Mucosa of descending colon (tissue), 3 donors: Measurements from ENCODE around the gene GYS2. TPM values are rescaled to one million over a fixed set of nuclear protein-coding genes. Genes with fewer than 3 reads are reported as not detected.

Experiments used
- ATAC-seq: fragments of 200-7000 bp; cut with Tn5 transposase; one replicate; pipeline ENCODE4 v1.9.1; 2020; ENCODE audit warnings: mild to moderate bottlenecking, moderate library complexity
- DNase-seq, 3 donors: peaks; one replicate each; pipeline ENCODE4 v3.0.0-alpha.2; 2020
- H3K36me3 ChIP-seq: fragments of 200-600 bp; one replicate; pipeline ENCODE4 v1.8.0; 2021; ENCODE audit warnings: low read depth, mild to moderate bottlenecking
- H3K4me1 ChIP-seq: fragments of 200-600 bp; one replicate; pipeline ENCODE4 v1.8.0; 2021; ENCODE audit warnings: low read depth, mild to moderate bottlenecking
- H3K4me3 ChIP-seq: fragments of 200-600 bp; one replicate; pipeline ENCODE4 v1.8.0; 2021; ENCODE audit warnings: mild to moderate bottlenecking
- H3K9me3 ChIP-seq: fragments of 200-600 bp; one replicate; pipeline ENCODE4 v1.8.0; 2021; ENCODE audit warnings: mild to moderate bottlenecking
- intact Hi-C, 2 donors: fragments of 100-400 bp; cut with DNase I in 1 of 2; cut with micrococcal nuclease in 1 of 2; formaldehyde crosslinking; loops; one replicate each; pipeline versions ENCODE4 v1.11.0 to v1.11.1; 2022; cut with DNase I, micrococcal nuclease
- total RNA-seq, 3 donors: library from RNA; stranded (reverse); fragmentation: NEBNext Ultra II Directional in 2 of 3; extraction: Animal tissue kit (Norgen Biotek cat#: 25700) in 2 of 3; gene quantifications; one replicate each; pipeline versions ENCODE4 v1.2.1 to v1.2.4, GENCODE V29; 2021 to 2023
- TF ChIP-seq, protein P1 (sequence below): fragments of 200-600 bp; IDR thresholded peaks from one replicate; pipeline ENCODE4 v1.8.0; 2022; ENCODE audit warnings: antibody characterized with exemption, mild to moderate bottlenecking
- donor health status: DM: no; HTN: no; CAD: no; lungs with moderate emphysema.
- donor health status: DM: no; HTN: no; CAD: no.
- donor health status: DM: no; HTN: yes; CAD: no.

The GYS2 gene
- total RNA-seq, 3 donors from 2014 or later, result not detected

DNA sequence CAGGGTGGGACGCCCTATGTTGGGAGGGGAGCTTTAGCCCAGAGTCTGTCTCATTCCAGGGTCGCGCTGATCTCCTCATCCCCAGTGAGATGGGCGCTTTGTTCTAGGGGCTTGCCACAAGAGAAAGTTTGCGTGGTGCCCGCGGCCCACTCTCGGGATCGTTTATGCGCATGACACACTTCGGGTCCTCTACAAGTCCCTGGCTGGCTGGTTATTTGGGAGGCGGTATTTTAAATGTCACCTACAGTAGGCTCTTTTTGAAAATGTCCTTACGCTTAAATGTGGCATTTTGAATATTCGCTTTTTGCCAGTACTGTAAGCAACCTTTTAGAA is 102.5 kb downstream of the GYS2 start:
- H3K4me3 ChIP-seq, result peak overlapping the region; percentile 81
- H3K36me3 ChIP-seq, result no peaks in the 10 kb centered on the region
- intact Hi-C loops, result no loop called here
- TF ChIP-seq, protein P1, sequence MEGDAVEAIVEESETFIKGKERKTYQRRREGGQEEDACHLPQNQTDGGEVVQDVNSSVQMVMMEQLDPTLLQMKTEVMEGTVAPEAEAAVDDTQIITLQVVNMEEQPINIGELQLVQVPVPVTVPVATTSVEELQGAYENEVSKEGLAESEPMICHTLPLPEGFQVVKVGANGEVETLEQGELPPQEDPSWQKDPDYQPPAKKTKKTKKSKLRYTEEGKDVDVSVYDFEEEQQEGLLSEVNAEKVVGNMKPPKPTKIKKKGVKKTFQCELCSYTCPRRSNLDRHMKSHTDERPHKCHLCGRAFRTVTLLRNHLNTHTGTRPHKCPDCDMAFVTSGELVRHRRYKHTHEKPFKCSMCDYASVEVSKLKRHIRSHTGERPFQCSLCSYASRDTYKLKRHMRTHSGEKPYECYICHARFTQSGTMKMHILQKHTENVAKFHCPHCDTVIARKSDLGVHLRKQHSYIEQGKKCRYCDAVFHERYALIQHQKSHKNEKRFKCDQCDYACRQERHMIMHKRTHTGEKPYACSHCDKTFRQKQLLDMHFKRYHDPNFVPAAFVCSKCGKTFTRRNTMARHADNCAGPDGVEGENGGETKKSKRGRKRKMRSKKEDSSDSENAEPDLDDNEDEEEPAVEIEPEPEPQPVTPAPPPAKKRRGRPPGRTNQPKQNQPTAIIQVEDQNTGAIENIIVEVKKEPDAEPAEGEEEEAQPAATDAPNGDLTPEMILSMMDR, result no peak
- H3K9me3 ChIP-seq, result no peaks in the 10 kb centered on the region
- ATAC-seq (peak; percentile 22), DNase-seq (no peak)
- H3K4me1 ChIP-seq, result peaks cover 15% of the 10 kb centered on the region

DNA sequence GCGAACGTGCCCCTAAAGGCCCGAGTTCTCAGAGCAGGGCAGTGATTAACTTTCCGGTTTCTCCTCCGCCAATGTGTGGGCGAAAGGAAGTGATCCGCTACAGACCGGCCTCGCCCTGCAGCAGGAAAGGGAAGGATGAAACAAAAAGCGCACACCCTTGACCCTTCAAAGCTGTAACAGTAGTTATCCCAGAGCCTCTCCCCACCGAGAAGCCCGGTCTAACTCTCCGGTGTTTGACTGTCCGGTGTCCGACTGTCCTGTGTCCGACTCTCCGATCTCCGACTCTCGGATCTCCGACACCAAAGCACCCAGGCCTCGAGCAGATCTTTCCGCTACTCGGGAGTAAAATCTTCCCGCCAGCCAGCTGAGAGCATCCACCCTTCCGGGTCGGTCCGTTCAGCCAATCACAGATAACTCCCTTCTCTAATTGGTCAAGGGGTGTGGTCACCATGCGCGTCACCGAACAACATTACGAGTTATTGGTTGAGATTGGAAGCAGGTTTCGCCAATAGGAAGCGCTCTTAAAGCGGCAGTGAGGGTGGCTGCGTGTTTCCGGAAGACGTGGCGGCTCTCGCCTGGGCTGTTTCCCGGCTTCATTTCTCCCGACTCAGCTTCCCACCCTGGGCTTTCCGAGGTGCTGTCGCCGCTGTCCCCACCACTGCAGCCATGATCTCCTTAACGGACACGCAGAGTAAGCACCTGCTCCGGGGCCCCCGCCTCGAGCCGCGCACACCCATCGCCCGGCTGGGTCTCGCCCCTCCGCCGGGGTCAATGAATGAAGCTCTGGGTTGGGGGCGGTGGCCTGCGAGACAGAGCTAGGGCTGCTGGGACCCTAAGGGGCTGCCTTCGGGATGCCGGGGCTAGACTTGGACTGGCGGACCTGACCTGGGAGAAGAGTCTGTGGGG is 103.1 kb downstream of the GYS2 start, which contains the start of the genes GOLT1B and RECQL:
TSS of gene GOLT1B (plus strand) at position 532 of the 906 bp plus-strand sequence. CDS start at position 667, 135 bp downstream.
TSS of gene RECQL (minus strand) at position 378 of the 906 bp plus-strand sequence. CDS start 2,065 bp downstream, outside the sequence.
- TF ChIP-seq, protein P1, result no peak
- no peaks in the 10 kb centered on the region for H3K36me3 ChIP-seq

DNA sequence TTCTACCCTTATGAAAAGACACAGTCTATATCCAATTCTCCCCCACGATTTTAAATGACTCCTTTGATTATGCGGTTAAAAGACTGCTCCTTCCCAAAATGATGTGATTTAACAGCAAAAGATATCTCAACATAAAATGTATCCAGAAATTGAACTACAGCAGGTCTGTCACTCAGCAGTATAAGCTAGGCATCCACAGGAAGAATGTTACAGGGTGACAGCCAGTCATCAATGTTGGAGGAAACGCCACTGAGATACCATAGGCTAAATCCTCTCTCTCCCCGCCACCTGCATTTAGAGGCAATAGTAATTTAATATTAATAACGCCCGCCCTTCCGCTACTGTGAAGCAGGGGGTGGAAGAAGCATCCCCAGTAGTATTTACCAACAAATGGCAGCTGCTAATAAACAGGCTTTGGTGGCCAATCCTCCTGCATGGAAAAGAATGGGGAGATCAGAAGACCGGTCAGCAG is 103.8 kb downstream of the GYS2 start:
- H3K4me1 ChIP-seq, result peaks cover 15% of the 10 kb centered on the region
- no peaks in the 10 kb centered on the region for H3K9me3 ChIP-seq
- H3K36me3 ChIP-seq, result no peaks in the 10 kb centered on the region
- H3K4me3 ChIP-seq, result peak overlapping the region; percentile 81
- DNase-seq (no peak), ATAC-seq (no peak)
- intact Hi-C loops, result no loop called here
- TF ChIP-seq, protein P1, result no peak

More for the DNA sequence above, 103.1 kb downstream of the GYS2 start, which contains the start of the genes GOLT1B and RECQL:
- peaks cover 15% of the 10 kb centered on the region for H3K4me1 ChIP-seq
- peak; percentile 85 to 94 (median 90) for DNase-seq
- H3K4me3 ChIP-seq, result peak within 1 kb of the TSS; percentile 81
- H3K9me3 ChIP-seq, result no peaks in the 10 kb centered on the region
- intact Hi-C loops, result no loop called here
- ATAC-seq, result peak; percentile 100

DNA sequence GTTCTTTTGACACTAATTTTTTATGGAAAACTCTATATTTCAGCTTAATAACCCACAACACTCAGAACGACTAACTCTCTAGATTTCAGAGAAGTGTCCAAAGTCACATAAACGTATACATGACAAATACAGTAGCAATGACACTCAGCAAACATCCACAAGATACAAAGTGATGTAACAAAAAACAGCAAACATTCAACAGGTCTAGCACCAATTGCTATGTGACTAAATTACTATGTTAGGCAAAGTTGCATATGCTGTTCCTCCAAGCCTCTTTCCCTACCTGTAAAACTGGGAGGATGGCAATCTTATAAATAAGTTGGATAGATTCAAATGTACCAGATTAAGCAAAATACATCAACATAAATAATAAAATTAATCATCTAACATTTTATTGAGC is 104.9 kb downstream of the GYS2 start:
- no peaks in the 10 kb centered on the region for H3K36me3 ChIP-seq
- no peak for ATAC-seq
- intact Hi-C loops, result no loop called here
- no peaks in the 10 kb centered on the region for H3K9me3 ChIP-seq
- H3K4me1 ChIP-seq, result peaks cover 15% of the 10 kb centered on the region
- TF ChIP-seq, protein P1, result no peak
- H3K4me3 ChIP-seq, result no peak overlapping the region
- DNase-seq, result no peak

Other genes with a start within 250 kb of the GYS2 start
- gene IAPP, start 231.9 kb downstream of the GYS2 start, total RNA-seq, result not detected
- 10 to 100 TPM; 27.0 to 48.4 (median 37.5) TPM for gene PYROXD1, start 167.2 kb downstream of the GYS2 start, total RNA-seq
- 10 to 100 TPM in 2 of 3 donors, 1 to 10 TPM in 1; 9.3 to 29.6 (median 16.2) TPM for gene RECQL, start 103.2 kb downstream of the GYS2 start, total RNA-seq
- 10 to 100 TPM; 15.4 to 22.0 (median 21.5) TPM for gene GOLT1B, start 103.1 kb downstream of the GYS2 start, total RNA-seq
- gene SPX, start 78.6 kb downstream of the GYS2 start, total RNA-seq, result under 1 TPM in 1 of 3 donors, not detected in 2; 0.13 TPM
- 100 to 1,000 TPM in 2 of 3 donors, 10 to 100 TPM in 1; 95.4 to 347 (median 252) TPM for gene LDHB, start 53.0 kb upstream of the GYS2 start, total RNA-seq
- gene KCNJ8, start 169.9 kb upstream of the GYS2 start, total RNA-seq, result 10 to 100 TPM in 1 of 3 donors, 1 to 10 TPM in 1, under 1 TPM in 1; 0.96 to 15.3 (median 1.8) TPM